Skeletal muscle cell (primary cell): Measurements from ENCODE around the gene CEACAM18.

Experiments used
- DNase-seq: peaks from one replicate; pipeline ENCODE4 v3.0.0-alpha.2; 2010; ENCODE audit warnings: low read depth
- H3K4me3 ChIP-seq: 2 replicates; pipeline ENCODE4 v1.5.1; 2011; ENCODE audit warnings: low read depth, mild to moderate bottlenecking, control low read depth, low read length, moderate library complexity

The CEACAM18 gene

DNA sequence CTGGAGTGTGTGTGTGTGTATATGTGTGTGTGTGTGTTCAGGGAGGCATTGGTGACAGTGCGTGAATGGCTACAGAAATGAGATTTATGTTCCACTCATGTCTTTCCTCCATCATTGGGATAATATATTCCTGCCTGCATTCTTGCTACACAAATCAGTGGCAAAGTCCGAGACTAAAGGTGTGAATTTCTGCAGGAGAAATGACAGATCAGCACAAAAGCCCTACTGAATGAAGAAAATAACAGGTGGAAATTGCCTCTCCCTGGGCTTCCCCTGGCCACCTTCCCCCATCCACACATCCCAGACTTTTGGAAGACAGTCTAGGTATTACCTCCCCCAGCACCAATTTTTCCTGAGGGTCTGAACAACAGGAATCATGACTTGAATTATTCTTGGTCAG is 43.0 kb downstream of the CEACAM18 start:
- DNase-seq: no peak
- H3K4me3 ChIP-seq: no peak overlapping the region

DNA sequence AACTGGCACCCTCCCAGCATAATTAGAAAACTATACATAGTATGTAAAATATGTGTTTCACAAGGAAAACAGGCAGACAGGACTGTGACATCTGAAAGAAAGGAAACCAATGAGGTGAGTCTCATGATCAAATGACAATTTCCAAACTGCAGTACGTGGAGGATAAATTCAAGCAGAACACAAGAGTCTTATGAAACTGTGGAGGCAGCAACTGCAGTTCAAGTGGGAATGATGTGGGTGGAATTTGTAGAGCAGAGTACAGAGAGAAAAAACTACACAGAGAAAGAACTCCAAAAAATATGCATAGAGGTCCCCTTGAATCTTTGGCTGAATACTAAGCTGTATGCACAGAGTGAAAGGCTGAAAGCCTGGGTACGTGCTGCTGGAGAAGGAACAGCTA is 43.4 kb downstream of the CEACAM18 start:
- no peak overlapping the region for H3K4me3 ChIP-seq
- no peak for DNase-seq

DNA sequence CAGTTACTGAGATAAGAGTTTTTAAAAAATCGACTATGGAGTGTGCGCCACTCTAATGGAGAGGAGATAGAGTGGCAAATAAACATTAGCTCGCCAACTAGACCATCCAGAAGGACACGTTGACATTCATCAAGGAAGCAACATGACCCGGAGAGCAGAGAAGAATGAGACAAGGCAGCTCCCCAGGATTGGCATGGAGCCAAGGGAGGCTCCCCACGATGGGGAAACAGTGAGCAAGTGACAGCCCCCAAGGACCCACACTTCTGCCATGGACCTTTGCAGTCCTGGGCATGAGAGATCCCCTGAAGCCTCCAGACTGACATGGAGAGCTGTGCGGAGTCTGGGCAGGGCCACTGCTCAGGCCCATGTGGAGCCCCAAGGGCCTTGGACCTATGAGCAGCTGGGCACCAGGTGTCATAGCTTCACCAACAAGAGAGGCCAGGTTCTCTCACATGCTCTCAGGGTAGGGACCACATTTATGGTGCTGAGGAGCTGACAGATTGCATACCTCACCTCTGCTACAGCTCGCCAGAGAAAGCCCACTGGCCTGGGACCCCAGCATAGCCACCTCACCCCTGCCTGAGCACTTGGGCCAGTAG is 46.4 kb downstream of the CEACAM18 start:
- H3K4me3 ChIP-seq: no peak overlapping the region
- DNase-seq: no peak

DNA sequence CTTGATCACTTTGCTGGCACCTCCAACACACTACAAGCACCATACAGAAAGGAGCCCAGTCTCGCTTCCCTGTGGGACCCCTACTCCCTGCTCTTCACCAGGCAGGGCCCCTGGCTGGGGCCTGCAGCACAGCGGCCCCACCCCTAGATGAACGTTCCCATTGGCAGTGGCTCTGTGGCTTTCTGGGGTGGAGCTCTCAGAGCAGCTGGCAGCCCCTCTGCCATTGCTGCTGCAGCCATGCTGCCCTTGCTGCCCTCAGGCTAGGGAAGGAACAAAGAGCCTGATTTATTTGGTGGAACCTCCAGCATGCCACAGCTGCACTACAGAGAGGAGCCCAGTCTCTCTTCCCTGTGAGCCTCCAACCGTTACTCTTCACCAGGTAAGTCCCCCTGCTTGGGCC is 47.3 kb downstream of the CEACAM18 start:
- no peak overlapping the region for H3K4me3 ChIP-seq
- no peak for DNase-seq

DNA sequence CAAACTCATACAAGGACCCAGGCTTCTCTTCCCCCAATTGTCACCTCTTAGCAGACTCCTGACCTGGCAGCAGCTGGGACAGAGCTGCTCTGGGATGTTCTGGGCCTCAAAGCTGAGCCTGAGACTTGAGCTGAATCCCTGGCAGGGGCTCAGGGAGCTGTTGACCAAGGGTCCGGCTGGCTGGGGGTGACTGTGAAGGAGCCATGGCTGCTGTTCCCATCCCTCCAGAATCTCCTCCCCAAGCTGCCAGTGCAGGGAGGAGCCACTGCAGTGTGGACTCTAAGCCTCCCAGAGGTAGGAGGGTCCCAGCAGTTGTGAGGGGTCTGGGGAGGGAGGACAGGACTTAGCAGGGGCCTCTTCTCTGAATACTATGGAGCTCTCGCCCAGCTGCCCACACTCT is 51.0 kb downstream of the CEACAM18 start:
- DNase-seq: no peak
- H3K4me3 ChIP-seq: no peak overlapping the region

DNA sequence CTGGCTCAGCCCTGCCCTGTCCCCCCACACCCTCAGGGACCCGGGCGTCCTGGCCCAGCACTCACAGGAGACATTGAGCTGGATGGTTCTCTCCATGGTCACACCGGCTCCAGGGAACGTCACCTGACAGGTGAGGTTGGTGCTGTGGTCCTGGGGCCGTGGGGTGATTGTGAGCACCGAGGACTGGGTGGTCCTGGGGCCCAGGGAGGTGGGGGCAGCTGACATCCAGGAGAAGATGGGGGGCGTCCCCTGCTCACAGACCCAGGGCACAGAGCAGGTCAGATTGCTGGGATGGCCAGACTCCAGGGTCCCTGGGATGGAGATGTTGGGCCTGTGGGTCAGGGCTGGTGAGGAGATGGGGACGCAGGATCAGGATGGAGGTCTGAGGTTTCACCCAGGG is 52.3 kb downstream of the CEACAM18 start:
- DNase-seq: no peak
- no peak overlapping the region for H3K4me3 ChIP-seq

DNA sequence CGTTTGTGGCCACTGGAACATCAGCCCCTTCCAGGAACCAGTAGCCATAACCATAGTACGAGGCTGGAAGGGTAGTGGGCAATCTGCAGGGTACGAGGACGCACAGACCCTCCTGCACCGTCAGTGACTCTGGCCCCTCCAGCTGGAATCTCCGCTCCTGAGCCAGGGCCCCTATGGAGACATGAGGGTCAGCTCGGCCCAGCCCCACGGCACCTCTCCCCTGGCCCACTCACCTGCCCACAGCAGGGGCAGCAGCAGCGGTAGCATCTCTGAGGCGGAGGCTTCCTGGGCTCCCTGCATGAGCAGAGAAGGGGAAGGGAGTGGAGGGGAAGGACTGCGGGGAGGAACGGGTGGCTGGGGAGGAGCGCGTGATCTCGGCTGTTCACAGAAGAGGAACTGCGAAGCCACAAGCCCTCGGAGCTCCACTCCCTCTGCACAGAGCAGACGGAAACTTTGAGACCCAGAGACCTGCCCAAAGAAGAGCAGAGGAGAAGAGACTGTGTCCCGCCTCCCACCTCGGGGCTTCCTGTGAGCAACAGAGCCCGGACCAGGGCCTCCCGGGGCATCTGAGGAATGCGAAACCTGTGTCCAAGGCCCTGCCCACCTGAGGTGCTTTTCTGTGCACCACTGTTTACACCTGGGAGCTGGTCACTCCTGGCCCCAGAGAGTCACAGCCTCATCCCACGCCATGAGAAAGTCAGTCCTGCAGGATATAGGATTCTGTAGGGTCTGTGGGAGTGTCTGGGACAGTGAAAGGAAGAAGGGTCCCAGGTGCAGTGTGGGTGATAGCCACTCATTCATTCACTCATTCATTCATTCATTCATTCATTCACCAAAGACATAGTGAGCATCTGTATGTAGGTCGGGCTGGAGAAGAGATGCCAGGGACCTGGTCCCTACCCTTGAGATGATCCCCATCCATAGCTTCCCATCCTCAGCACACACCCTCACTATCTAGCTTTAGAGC is 53.3 kb downstream of the CEACAM18 start, which contains the start of gene SIGLEC6:
Gene SIGLEC6, minus strand, starts transcription at position 322 of the 967 bp plus-strand sequence. Its CDS starts 22 bp downstream, at position 300.
- DNase-seq: no peak
- no peak within 1 kb of the TSS for H3K4me3 ChIP-seq

DNA sequence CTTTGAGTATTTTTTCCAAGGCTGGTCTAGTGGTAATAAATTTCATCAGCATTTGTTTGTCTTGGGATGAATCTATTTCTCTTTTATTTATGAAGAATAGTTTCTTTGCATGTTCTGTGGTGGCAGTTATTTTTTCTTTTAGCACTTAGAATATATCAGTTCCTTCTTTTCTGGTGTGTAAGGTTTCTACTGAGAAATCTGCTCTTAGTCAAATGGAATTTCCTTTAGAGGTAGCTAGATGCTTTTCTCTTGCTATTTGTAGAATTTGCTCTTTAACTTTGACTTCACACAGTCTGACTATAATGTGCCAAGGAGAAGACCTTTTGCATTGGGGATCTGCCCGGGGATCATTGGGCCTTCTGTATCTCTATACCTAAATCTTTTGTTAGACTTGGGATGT is 57.2 kb downstream of the CEACAM18 start:
- H3K4me3 ChIP-seq: no peak overlapping the region
- no peak for DNase-seq

DNA sequence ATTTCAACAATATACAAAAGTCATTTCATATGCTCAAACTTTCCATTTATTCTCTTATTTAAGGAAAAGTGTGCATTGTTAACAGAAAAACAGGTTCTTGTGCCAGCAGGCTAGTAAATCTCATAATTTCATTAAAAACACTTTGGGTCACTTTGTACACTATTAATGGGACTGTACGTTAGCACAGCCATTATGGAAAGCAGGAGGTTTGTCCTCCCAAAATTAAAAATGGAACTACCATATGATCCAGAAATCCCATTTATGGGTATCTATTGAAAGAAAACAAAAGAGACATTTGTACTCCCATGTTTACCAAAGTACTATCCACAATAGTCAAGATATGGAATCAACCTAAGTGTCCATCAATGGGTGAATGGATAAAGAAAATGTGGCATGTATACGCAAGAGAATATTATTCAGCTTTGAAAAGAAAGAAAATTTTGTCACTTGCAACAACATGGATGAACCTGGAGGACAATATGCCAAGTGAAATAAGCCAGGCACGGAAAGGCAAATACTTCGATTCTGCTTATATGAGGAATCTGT is 61.6 kb downstream of the CEACAM18 start:
- DNase-seq: no peak
- H3K4me3 ChIP-seq: no peak overlapping the region
